GM18873 (cell line): ENCODE measurements around the gene PSMD7.
"Not testable (repeated sequence)": the region's sequence is repeated elsewhere in the genome, so short reads cannot be mapped to it uniquely, and the experiment has no call there.

ENCODE experiments used
- ATAC-seq: cut with Tn5 transposase; IDR thresholded peaks from one replicate; pipeline ENCODE4 v1.9.1; 2021; ENCODE audit warnings: mild to moderate bottlenecking, moderate library complexity, moderate number of reproducible peaks; ENCODE audit not compliant: unreplicated experiment, low FRiP score

Gene PSMD7

GRCh38 chr16:74353038-74353437 lies 56.4 kb downstream of the PSMD7 start:
- not testable (repeated sequence) for ATAC-seq
